AG09319 (cell line): Measurements from ENCODE around the gene MXRA5.
"Not testable (repeated sequence)": the region's sequence is repeated elsewhere in the genome, so short reads cannot be mapped to it uniquely, and the experiment has no call there.

Experiments
- DNase-seq: peaks from one replicate; pipeline ENCODE4 v3.0.0-alpha.2; 2010; ENCODE audit warnings: low read depth; ENCODE audit errors: extremely low read depth
- CTCF ChIP-seq: IDR thresholded peaks from 2 replicates; pipeline ENCODE4 v1.5.1; 2011; ENCODE audit warnings: low read depth, mild to moderate bottlenecking, inconsistent platforms, low read length, moderate library complexity

The MXRA5 gene

GRCh38 chrX:3379111-3379510, 32.7 kb upstream of the MXRA5 start:
- no peak for TF ChIP-seq CTCF
- no peak for DNase-seq

GRCh38 chrX:3378156-3378555, 31.7 kb upstream of the MXRA5 start:
- TF ChIP-seq CTCF: no peak
- no peak for DNase-seq

DNA sequence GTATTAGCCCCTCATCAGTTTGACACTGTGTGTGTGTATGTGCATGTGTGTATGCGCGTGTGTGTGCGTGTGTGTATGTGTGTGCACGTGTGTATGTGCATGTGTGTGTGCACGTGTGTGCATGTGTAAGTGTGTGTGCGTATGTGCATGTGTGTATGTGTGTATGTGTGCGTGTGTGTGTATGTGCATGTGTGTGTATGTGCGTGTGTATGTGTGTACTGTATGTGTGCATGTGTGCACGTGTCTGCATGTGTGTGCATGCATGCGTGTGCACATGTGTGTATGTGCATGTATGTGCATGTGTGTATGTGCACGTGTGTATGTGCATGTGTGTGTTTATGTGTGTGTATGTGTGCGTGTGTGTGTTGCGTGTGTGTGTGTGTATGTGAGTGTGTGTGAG, 31.1 kb upstream of the MXRA5 start:
- no peak for DNase-seq
- TF ChIP-seq CTCF: no peak

GRCh38 chrX:3375878-3376508, 29.5 kb upstream of the MXRA5 start:
- DNase-seq: not testable (repeated sequence)

DNA sequence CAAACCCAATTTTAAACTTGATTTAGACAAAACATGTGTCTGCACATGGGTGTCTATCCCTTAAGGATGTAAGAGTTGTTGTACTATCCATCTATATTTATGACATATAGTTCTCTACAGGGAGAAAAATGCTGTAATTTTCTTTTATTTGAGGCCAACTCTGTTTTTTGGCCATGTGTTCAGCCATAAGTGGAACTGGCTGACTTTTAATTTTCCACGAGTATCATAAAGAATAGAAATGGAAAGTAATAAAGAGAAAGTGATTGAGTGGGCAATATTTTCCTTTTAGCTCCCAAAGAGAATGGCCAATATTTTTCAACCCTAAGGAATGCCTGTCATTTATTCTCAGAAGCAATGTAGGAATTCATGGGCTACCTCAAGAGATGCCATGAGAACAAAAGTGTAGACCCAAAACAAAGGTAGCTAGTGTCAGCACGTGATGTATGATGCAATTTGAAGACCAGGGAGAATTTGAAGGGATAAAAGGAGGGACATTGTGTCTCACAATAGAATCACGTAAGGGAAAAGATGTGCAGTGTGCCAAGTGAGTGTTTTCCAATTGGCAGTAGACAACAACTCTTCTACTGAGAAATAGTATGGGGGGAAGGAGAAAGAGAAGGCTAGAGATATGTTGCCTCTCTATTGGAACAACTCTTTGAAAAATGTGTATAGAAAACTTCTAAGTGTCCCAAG, 27.8 kb upstream of the MXRA5 start:
- no peak for TF ChIP-seq CTCF
- no peak for DNase-seq

- no peak for DNase-seq
Observed at GRCh38 chrX:3371163-3371562, 24.7 kb upstream of the MXRA5 start.

DNA sequence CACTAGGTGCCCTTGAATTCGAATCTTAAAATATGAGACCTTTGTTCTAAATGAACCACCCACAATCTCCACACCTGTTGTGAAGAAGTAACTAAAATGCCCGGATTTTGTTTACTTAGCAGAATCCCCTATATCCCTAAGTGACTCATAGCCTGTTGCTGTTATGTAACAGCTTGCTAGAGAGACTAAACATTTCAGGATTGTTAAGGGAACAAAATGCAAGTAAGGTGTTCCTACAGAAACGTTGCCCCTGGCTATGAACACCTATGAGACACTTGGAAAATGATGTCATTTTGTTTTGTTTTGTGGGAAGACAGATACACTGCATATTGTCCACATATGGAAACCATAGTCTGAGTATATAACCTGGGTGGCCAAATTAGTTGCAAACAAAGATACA, 24.2 kb upstream of the MXRA5 start:
- no peak for DNase-seq
- TF ChIP-seq CTCF: no peak

More at GRCh38 chrX:3371163-3371562, 24.7 kb upstream of the MXRA5 start:
- no peak for TF ChIP-seq CTCF

DNA sequence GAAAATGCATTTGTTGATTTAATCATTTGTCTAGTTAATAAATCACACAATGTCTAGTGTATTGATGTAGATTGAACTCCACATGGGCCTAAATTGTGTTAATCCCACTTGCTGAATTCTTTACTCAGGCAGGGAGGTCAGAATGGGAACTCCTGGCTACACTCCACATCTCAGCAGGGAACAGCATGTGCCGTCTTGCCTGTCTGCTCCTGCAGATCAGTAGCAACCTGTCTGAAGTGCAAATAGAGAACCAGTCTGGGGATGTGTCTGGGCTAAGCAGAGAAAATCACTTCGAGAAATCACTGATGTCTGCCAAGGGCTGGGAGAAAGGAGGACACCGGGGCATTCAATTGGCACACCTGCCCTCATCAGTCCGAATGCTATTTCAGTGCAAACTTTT, 16.5 kb upstream of the MXRA5 start:
- no peak for DNase-seq
- TF ChIP-seq CTCF: no peak
